Skeletal muscle cell (primary cell): ENCODE measurements around the gene HAGH.
A peak's percentile ranks its signal among the peaks of the same experiment; 100 is the strongest.

Source experiments
- DNase-seq: peaks from one replicate; pipeline ENCODE4 v3.0.0-alpha.2; 2010; ENCODE audit warnings: low read depth
- H3K4me3 ChIP-seq: 2 replicates; pipeline ENCODE4 v1.5.1; 2011; ENCODE audit warnings: low read depth, mild to moderate bottlenecking, control low read depth, low read length, moderate library complexity

Gene HAGH

GRCh38 chr16:1834096-1834495 is 7.5 kb upstream of the HAGH start:
- no peak for DNase-seq
- H3K4me3 ChIP-seq = no peak overlapping the region

GRCh38 chr16:1832838-1833454 is 6.3 kb upstream of the HAGH start:
- H3K4me3 ChIP-seq = no peak overlapping the region
- DNase-seq = no peak

GRCh38 chr16:1831186-1832075 is 4.8 kb upstream of the HAGH start:
- no peak for DNase-seq
- no peak overlapping the region for H3K4me3 ChIP-seq

- DNase-seq = no peak
- no peak overlapping the region for H3K4me3 ChIP-seq
Observed at GRCh38 chr16:1830213-1830612, 3.6 kb upstream of the HAGH start.

GRCh38 chr16:1828645-1829410 is 2.2 kb upstream of the HAGH start:
- DNase-seq = no peak
- peak overlapping the region; percentile 98 for H3K4me3 ChIP-seq

GRCh38 chr16:1825864-1826690 is 548 bp downstream of the HAGH start:
- DNase-seq = peak; percentile 7

GRCh38 chr16:1825381-1825863 is 1.2 kb downstream of the HAGH start:
- no peak for DNase-seq
- H3K4me3 ChIP-seq = peak overlapping the region; percentile 98

More at GRCh38 chr16:1825864-1826690, 548 bp downstream of the HAGH start:
- peak overlapping the region; percentile 98 for H3K4me3 ChIP-seq

GRCh38 chr16:1823821-1824220 is 2.8 kb downstream of the HAGH start:
- DNase-seq = peak; percentile 34
- H3K4me3 ChIP-seq = no peak overlapping the region

GRCh38 chr16:1822801-1823200 is 3.8 kb downstream of the HAGH start:
- H3K4me3 ChIP-seq = no peak overlapping the region
- no peak for DNase-seq

- DNase-seq = no peak
- H3K4me3 ChIP-seq = no peak overlapping the region
Observed at GRCh38 chr16:1821861-1822611, 4.6 kb downstream of the HAGH start.

GRCh38 chr16:1820946-1821290 is 5.7 kb downstream of the HAGH start:
- no peak overlapping the region for H3K4me3 ChIP-seq
- DNase-seq = no peak

- DNase-seq = no peak
- no peak overlapping the region for H3K4me3 ChIP-seq
Observed at GRCh38 chr16:1820096-1820945, 6.3 kb downstream of the HAGH start.

GRCh38 chr16:1819611-1820010 is 7.0 kb downstream of the HAGH start:
- no peak for DNase-seq
- H3K4me3 ChIP-seq = no peak overlapping the region

GRCh38 chr16:1818873-1819525 is 7.6 kb downstream of the HAGH start:
- no peak for DNase-seq
- no peak overlapping the region for H3K4me3 ChIP-seq

GRCh38 chr16:1818204-1818872 is 8.3 kb downstream of the HAGH start:
- no peak overlapping the region for H3K4me3 ChIP-seq

GRCh38 chr16:1817716-1818115 is 8.9 kb downstream of the HAGH start:
- no peak overlapping the region for H3K4me3 ChIP-seq
- no peak for DNase-seq

More at GRCh38 chr16:1818204-1818872, 8.3 kb downstream of the HAGH start:
- DNase-seq = no peak

GRCh38 chr16:1817276-1817589 is 9.4 kb downstream of the HAGH start:
- no peak for DNase-seq
- no peak overlapping the region for H3K4me3 ChIP-seq
